ENCODE data around the gene PCBP1.
"Not testable (repeated sequence)": the region's sequence is repeated elsewhere in the genome, so short reads cannot be mapped to it uniquely, and the experiment has no call there.

The PCBP1 gene

DNA sequence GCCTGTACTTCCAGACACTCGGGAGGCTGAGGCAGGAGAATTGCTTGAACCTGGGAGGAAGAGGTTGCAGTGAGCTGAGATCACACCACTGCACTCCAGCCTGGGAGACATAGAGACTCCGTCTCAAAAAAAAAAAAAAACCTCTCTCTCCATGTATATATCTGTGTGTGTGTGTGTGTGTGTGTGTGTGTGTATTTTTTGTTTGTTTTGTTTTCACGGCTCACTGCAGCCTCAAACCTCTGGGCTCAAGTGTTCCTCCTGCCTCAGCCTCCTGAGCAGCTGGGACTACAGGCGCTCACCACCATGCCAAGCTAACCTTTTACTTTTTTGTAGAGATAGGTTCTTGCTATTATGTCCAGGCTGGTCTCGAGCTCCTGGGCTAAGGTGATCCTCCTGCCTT, 23.1 kb downstream of the PCBP1 start:
- H3K4me3 ChIP-seq (ENCODE audit: low read depth in 1 of 2, low read length in 2 of 2); H3K27ac ChIP-seq (ENCODE audit: low read depth, low read length); H3K9me3 ChIP-seq (ENCODE audit: control insufficient read depth in 1 of 2, low read length in 2 of 2); H3K36me3 ChIP-seq (ENCODE audit: control insufficient read depth in 1 of 2, insufficient read depth in 2 of 2, low read length in 2 of 2); H3K9ac ChIP-seq (ENCODE audit: low read depth in 1 of 2, low read length in 2 of 2); H3K27me3 ChIP-seq (ENCODE audit: control insufficient read depth in 1 of 2, insufficient read depth in 2 of 2, low read length in 2 of 2): not testable (repeated sequence)
- H3K4me1 ChIP-seq (ENCODE audit: control insufficient read depth in 1 of 2, insufficient read depth in 2 of 2, low read length in 2 of 2) = peaks cover 24 to 25% of the 10 kb centered on the region in 2 donors

DNA sequence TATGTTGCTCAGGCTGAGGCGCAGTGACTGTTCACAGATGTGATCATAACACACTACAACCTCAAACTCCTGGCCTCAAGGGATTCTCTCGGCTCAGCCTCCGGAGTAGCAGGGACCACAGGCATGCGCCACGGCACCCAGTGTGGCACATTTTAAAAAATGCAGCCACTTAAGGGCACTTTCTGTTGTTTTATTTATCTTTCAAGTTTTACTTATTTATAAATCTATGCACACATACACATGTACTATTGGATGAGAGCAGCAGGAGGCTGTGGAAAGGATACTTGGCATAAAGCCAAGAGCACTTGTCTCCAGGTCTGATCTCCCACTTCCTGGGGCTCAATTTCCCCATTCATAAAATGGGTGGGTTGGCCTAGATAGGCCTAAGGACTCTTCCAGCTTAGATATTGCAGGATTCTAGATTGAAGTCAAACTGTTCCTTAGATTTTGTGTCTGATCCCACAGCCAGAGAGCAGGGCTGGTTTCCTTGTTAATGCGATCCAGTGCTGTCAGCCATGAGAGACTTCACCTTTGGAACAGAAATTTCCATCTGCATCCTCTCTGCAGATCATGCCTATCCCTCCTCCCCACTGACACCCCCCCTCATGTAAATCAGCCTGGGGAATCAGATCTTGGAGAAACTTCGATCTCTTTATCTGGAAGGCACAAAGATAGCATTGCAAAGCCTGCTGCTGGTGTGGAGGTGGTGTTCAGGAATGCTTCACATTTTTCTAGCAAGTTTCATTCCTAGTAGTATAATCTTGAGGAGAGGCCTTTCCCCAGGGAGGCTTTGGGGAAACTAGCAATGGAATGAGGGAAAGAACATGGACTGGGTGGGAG, 24.7 kb downstream of the PCBP1 start:
- H3K27me3 ChIP-seq (ENCODE audit: control insufficient read depth in 1 of 2, insufficient read depth in 2 of 2, low read length in 2 of 2) = no peaks in the 10 kb centered on the region
- H3K9me3 ChIP-seq (ENCODE audit: control insufficient read depth in 1 of 2, low read length in 2 of 2) = no peaks in the 10 kb centered on the region
- H3K4me1 ChIP-seq (ENCODE audit: control insufficient read depth in 1 of 2, insufficient read depth in 2 of 2, low read length in 2 of 2) = peaks cover 24 to 25% of the 10 kb centered on the region in 2 donors
- H3K9ac ChIP-seq (ENCODE audit: low read depth in 1 of 2, low read length in 2 of 2) = peak overlapping the region in 1 of 2 donors; percentile 12
- H3K27ac ChIP-seq (ENCODE audit: low read depth, low read length) = no peak overlapping the region
- no peaks in the 10 kb centered on the region for H3K36me3 ChIP-seq (ENCODE audit: control insufficient read depth in 1 of 2, insufficient read depth in 2 of 2, low read length in 2 of 2)
- H3K4me3 ChIP-seq (ENCODE audit: low read depth in 1 of 2, low read length in 2 of 2) = no peak overlapping the region

GRCh38 chr2:70113359-70114070, 26.2 kb downstream of the PCBP1 start:
- H3K4me1 ChIP-seq (ENCODE audit: control insufficient read depth in 1 of 2, insufficient read depth in 2 of 2, low read length in 2 of 2) = peaks cover 14 to 17% of the 10 kb centered on the region in 2 donors
- no peak overlapping the region for H3K27ac ChIP-seq (ENCODE audit: low read depth, low read length)
- H3K9ac ChIP-seq (ENCODE audit: low read depth in 1 of 2, low read length in 2 of 2) = no peak overlapping the region
- no peaks in the 10 kb centered on the region for H3K27me3 ChIP-seq (ENCODE audit: control insufficient read depth in 1 of 2, insufficient read depth in 2 of 2, low read length in 2 of 2)
- H3K36me3 ChIP-seq (ENCODE audit: control insufficient read depth in 1 of 2, insufficient read depth in 2 of 2, low read length in 2 of 2) = no peaks in the 10 kb centered on the region
- H3K4me3 ChIP-seq (ENCODE audit: low read depth in 1 of 2, low read length in 2 of 2) = no peak overlapping the region
- H3K9me3 ChIP-seq (ENCODE audit: control insufficient read depth in 1 of 2, low read length in 2 of 2) = no peaks in the 10 kb centered on the region

DNA sequence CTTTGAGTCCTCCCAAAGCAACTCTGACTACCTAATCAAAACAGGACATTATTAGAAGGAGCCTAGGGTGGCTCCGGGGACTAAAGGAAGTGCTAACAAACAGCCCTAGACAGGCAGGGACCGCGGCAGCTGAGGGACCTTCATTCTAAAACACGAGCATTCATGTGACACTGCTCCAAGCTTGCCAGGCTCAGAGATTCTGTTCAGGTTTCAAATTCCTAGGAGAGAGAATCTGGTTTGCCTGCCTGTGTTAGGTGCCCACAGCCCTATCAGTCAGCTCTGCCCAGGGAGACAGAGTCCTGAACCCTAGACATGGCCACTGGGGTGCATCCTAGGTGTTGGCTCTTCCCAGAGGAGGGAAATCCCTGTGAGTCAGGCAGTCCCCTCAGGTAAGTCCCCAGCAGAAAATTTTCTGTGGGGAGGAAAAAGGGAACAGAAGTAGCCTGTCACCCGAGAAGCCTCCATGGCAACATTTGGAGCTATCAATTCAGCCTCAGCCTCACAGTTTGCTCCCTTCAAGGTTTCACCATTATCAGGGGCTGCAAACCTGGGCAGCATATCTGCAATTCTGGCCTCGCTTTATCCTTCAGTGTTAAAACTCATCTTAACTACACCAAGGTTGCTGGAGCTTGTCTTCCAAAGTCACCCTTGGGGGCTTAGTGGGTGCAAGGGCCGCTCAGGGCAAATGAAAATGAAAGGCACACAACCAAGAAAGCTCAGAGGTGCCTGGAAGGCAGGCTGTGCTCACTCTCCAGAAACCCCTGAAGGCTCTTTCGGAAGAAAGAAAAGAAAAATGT, 28.6 kb downstream of the PCBP1 start:
- no peaks in the 10 kb centered on the region for H3K9me3 ChIP-seq (ENCODE audit: control insufficient read depth in 1 of 2, low read length in 2 of 2)
- peaks cover 9 to 10% of the 10 kb centered on the region in 2 donors for H3K4me1 ChIP-seq (ENCODE audit: control insufficient read depth in 1 of 2, insufficient read depth in 2 of 2, low read length in 2 of 2)
- no peak overlapping the region for H3K27ac ChIP-seq (ENCODE audit: low read depth, low read length)
- no peaks in the 10 kb centered on the region for H3K36me3 ChIP-seq (ENCODE audit: control insufficient read depth in 1 of 2, insufficient read depth in 2 of 2, low read length in 2 of 2)
- no peak overlapping the region for H3K9ac ChIP-seq (ENCODE audit: low read depth in 1 of 2, low read length in 2 of 2)
- H3K4me3 ChIP-seq (ENCODE audit: low read depth in 1 of 2, low read length in 2 of 2) = no peak overlapping the region
- no peaks in the 10 kb centered on the region for H3K27me3 ChIP-seq (ENCODE audit: control insufficient read depth in 1 of 2, insufficient read depth in 2 of 2, low read length in 2 of 2)

DNA sequence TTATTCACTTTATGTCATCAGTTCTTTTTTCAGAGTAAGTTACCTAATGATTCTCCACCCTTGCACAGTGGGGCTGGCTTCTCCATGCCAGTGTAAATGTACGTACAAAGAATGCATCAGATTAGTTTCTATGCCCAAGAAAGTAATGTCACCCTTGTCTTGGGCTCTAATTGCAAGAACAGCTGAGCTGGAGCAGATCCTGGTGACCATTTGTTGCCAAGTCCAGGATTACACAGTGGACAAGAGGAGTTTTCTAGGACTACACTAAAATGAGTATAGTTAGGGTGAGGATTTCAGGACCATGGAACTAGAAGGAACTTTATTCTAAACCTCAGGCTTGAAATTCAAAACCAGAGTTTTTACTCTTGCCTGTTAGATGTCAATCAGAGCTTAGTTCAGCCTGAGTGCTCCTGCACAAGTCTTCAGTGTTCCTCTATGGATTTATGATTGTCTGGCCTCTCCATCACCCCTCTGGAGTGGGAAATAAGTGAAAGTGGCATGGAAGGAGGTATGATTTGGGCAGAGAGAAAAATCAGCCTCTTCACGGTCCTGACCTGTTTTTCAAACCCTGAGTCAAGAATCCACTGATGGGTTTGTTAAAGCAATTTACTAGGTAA, 29.8 kb downstream of the PCBP1 start:
- H3K36me3 ChIP-seq (ENCODE audit: control insufficient read depth in 1 of 2, insufficient read depth in 2 of 2, low read length in 2 of 2) = no peaks in the 10 kb centered on the region
- no peaks in the 10 kb centered on the region for H3K27me3 ChIP-seq (ENCODE audit: control insufficient read depth in 1 of 2, insufficient read depth in 2 of 2, low read length in 2 of 2)
- no peaks in the 10 kb centered on the region for H3K9me3 ChIP-seq (ENCODE audit: control insufficient read depth in 1 of 2, low read length in 2 of 2)
- no peak overlapping the region for H3K4me3 ChIP-seq (ENCODE audit: low read depth in 1 of 2, low read length in 2 of 2)
- no peak overlapping the region for H3K27ac ChIP-seq (ENCODE audit: low read depth, low read length)
- no peak overlapping the region for H3K9ac ChIP-seq (ENCODE audit: low read depth in 1 of 2, low read length in 2 of 2)
- peaks cover 4% of the 10 kb centered on the region in 2 donors for H3K4me1 ChIP-seq (ENCODE audit: control insufficient read depth in 1 of 2, insufficient read depth in 2 of 2, low read length in 2 of 2)

DNA sequence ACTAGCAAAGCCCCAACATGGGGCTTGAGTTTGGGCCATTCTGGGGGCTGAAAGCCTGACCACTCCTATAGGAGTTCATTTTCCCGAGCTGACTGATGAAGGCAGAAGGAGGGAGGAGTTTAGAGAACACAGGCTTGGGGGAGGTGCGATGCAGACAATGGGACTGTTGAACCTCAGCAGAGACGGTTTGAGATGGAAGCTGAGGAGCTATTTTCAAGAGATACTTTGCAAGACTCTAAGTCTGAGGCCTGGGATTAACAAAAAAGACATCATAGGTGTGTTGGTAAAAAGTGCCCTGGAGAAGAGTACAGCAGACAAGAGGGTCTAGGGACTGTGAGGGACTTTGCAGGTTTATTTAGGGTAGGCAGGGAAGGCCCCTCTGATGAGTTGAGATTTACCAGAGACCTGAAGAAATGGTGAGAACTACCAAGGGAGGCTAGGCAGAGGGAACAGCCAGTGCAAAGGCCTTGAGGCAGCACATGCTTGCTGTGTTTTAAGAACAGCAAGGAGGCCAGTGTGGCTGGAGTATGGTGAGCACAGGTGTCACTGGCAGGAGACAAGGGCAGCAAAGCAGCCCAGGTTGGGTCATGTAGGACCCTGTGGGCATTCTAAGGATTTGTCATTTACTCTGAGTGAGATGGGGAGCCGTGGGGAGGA, 31.6 kb downstream of the PCBP1 start:
- Histone ChIP-seq H3K9ac (ENCODE audit: low read depth in 1 of 2, low read length in 2 of 2) (no peak overlapping the region), H3K4me1 (ENCODE audit: control insufficient read depth in 1 of 2, insufficient read depth in 2 of 2, low read length in 2 of 2) (peaks cover 9 to 11% of the 10 kb centered on the region in 2 donors), H3K9me3 (ENCODE audit: control insufficient read depth in 1 of 2, low read length in 2 of 2) (no peaks in the 10 kb centered on the region), H3K27ac (ENCODE audit: low read depth, low read length) (no peak overlapping the region), H3K27me3 (ENCODE audit: control insufficient read depth in 1 of 2, insufficient read depth in 2 of 2, low read length in 2 of 2) (no peaks in the 10 kb centered on the region), H3K36me3 (ENCODE audit: control insufficient read depth in 1 of 2, insufficient read depth in 2 of 2, low read length in 2 of 2) (no peaks in the 10 kb centered on the region), H3K4me3 (ENCODE audit: low read depth in 1 of 2, low read length in 2 of 2) (no peak overlapping the region)

DNA sequence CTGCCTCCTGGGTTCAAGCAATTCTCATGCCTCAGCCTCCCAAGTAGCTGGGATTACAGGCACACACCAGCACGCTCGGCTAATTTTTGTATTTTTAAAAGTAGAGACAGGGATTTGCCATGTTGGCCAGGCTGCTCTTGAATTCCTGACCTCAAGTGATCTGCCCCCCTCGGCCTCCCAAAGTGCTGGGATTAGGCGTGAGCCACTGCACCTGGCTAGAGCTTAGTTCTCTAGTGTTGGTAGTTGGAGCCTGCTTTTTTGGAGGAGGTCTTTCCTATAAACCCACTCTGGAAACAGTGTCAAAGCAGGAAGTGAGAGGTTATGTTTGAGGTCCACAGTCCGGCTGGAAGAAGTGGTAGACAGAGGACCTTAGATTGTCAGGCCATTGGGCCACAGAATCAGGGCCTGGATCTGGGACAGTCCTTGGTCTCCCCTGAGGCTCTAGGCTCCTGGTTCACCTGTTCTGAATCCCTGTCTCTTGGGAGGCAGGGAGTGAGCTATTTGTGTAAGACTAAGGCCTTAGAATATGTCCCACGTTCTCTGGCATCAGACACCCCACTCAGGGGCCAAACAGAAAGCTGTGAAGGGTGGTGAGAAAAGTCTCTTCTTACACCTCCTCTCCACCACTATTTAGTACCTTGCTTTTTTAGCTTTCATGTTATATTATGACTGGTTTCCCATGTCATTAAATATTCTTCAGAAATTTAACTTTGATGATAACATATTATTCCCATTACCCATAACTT, 34.5 kb downstream of the PCBP1 start:
- Histone ChIP-seq H3K4me1 (ENCODE audit: control insufficient read depth in 1 of 2, insufficient read depth in 2 of 2, low read length in 2 of 2) (peaks cover 9 to 17% of the 10 kb centered on the region in 2 donors), H3K4me3 (ENCODE audit: low read depth in 1 of 2, low read length in 2 of 2) (no peak overlapping the region), H3K36me3 (ENCODE audit: control insufficient read depth in 1 of 2, insufficient read depth in 2 of 2, low read length in 2 of 2) (no peaks in the 10 kb centered on the region), H3K27me3 (ENCODE audit: control insufficient read depth in 1 of 2, insufficient read depth in 2 of 2, low read length in 2 of 2) (no peaks in the 10 kb centered on the region), H3K9ac (ENCODE audit: low read depth in 1 of 2, low read length in 2 of 2) (peak overlapping the region in 1 of 2 donors; percentile 15), H3K27ac (ENCODE audit: low read depth, low read length) (no peak overlapping the region), H3K9me3 (ENCODE audit: control insufficient read depth in 1 of 2, low read length in 2 of 2) (no peaks in the 10 kb centered on the region)

DNA sequence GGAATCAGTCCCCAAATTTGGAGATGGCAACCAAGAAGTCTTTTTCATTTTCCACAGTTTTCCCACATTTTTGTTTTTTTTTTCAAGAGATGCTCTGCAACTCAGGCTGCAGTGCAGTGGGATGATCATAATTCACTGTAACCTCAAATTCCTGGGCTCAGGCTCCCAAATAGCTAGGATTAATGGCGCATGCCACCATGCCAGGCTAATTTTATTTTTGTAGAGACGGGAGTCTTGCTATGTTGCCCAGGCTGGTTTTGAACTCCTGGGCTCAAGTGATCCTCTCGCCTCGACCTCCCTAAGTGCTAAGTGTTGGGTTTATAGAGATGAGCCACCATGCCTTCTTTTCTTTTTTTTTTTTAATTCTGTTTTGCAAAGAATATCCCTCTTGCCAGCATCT, 35.2 kb downstream of the PCBP1 start:
- no peaks in the 10 kb centered on the region for H3K36me3 ChIP-seq (ENCODE audit: control insufficient read depth in 1 of 2, insufficient read depth in 2 of 2, low read length in 2 of 2)
- peaks cover 9 to 21% of the 10 kb centered on the region in 2 donors for H3K4me1 ChIP-seq (ENCODE audit: control insufficient read depth in 1 of 2, insufficient read depth in 2 of 2, low read length in 2 of 2)
- H3K4me3 ChIP-seq (ENCODE audit: low read depth in 1 of 2, low read length in 2 of 2) = no peak overlapping the region
- H3K27ac ChIP-seq (ENCODE audit: low read depth, low read length) = no peak overlapping the region
- H3K27me3 ChIP-seq (ENCODE audit: control insufficient read depth in 1 of 2, insufficient read depth in 2 of 2, low read length in 2 of 2) = no peaks in the 10 kb centered on the region
- H3K9ac ChIP-seq (ENCODE audit: low read depth in 1 of 2, low read length in 2 of 2) = no peak overlapping the region
- no peaks in the 10 kb centered on the region for H3K9me3 ChIP-seq (ENCODE audit: control insufficient read depth in 1 of 2, low read length in 2 of 2)
